WTC11 (cell line): Measurements from ENCODE around the gene KCNT1.

ENCODE experiments used
- ATF2 ChIP-seq: sonication (generic); formaldehyde crosslinking; IDR thresholded peaks from 2 replicates; pipeline ENCODE4 v1.8.1; 2022; ENCODE audit warnings: low read depth, missing genetic modification reagents, borderline replicate concordance
- ATF3 ChIP-seq: sonication (generic); formaldehyde crosslinking; conservative IDR thresholded peaks from 2 replicates; pipeline ENCODE4 v1.8.1; 2022; ENCODE audit warnings: mild to moderate bottlenecking, missing genetic modification reagents
- CREB1 ChIP-seq: sonication (generic); formaldehyde crosslinking; IDR thresholded peaks from 2 replicates; pipeline ENCODE4 v1.8.0; 2023; ENCODE audit warnings: mild to moderate bottlenecking, missing genetic modification reagents
- CTCF ChIP-seq: fragments of 200-600 bp; IDR thresholded peaks from 2 replicates; pipeline ENCODE4 v1.8.0; 2022; ENCODE audit warnings: antibody characterized with exemption
- PRRX2 ChIP-seq: fragments of 250-450 bp; sonication (Bioruptor Pico); IDR thresholded peaks from 2 replicates; pipeline ENCODE4 v1.8.0; 2021; ENCODE audit warnings: mild to moderate bottlenecking
- USF2 ChIP-seq: sonication (generic); formaldehyde crosslinking; IDR thresholded peaks from 2 replicates; pipeline ENCODE4 v1.8.1; 2023; ENCODE audit warnings: mild to moderate bottlenecking, missing genetic modification reagents, moderate library complexity
- ZNF263 ChIP-seq: sonication (generic); formaldehyde crosslinking; IDR thresholded peaks from 2 replicates; pipeline ENCODE4 v1.8.1; 2022; ENCODE audit warnings: low read depth, mild to moderate bottlenecking, moderate library complexity, missing genetic modification reagents

GRCh38 chr9:135804581-135805421, 102.8 kb downstream of the KCNT1 start:
- TF ChIP-seq CTCF = no peak
- no peak for TF ChIP-seq ZNF263
- TF ChIP-seq ATF2 (CRISPR knock-in tag) = no peak
- TF ChIP-seq ATF3 (CRISPR knock-in tag) = no peak
- no peak for TF ChIP-seq USF2
- no peak for TF ChIP-seq PRRX2 (CRISPR knock-in tag)
- TF ChIP-seq CREB1 = no peak
